Esophagus muscularis mucosa (tissue), 4 donors: ENCODE measurements around the gene SLC25A26. TPM values are rescaled to one million over a fixed set of nuclear protein-coding genes. Genes with fewer than 3 reads are reported as not detected.

ENCODE experiments used
- DNase-seq: peaks from one replicate; pipeline ENCODE4 v3.0.0-alpha.2; 2017; ENCODE audit errors: extremely low spot score
- H3K27ac ChIP-seq, 4 donors: fragments of 200-600 bp; sonication (generic); replicated peaks in 1 of 4; 1 replicate in 3 of 4; 2 replicates in 1 of 4; pipeline ENCODE4 v1.5.1; 2016 to 2019; ENCODE audit warnings: mild to moderate bottlenecking in 1 of 4
- H3K27me3 ChIP-seq, 4 donors: fragments of 200-600 bp; sonication (generic); one replicate each; pipeline versions ENCODE4 v1.5.1 to v1.6.0; 2016 to 2019
- H3K36me3 ChIP-seq, 4 donors: fragments of 200-600 bp; sonication (generic); one replicate each; pipeline ENCODE4 v1.5.1; 2016 to 2019
- H3K4me1 ChIP-seq, 4 donors: fragments of 200-600 bp; sonication (generic); one replicate each; pipeline ENCODE4 v1.5.1; 2016 to 2019
- H3K4me3 ChIP-seq, 4 donors: fragments of 200-600 bp; sonication (generic); 1 replicate in 2 of 4; 2 replicates in 2 of 4; pipeline ENCODE4 v1.5.1; 2016 to 2019; ENCODE audit warnings: mild to moderate bottlenecking in 4 of 4, moderate library complexity in 1 of 4
- H3K9me3 ChIP-seq, 4 donors: fragments of 200-600 bp; sonication (generic); 1 replicate in 3 of 4; 2 replicates in 1 of 4; pipeline ENCODE4 v1.5.1; 2016 to 2019
- EP300 ChIP-seq: sonication (generic); formaldehyde crosslinking; IDR thresholded peaks from one replicate; pipeline ENCODE4 v1.6.1; 2017; ENCODE audit warnings: antibody characterized with exemption
- POLR2A ChIP-seq: fragments of 450-650 bp; IDR thresholded peaks from one replicate; pipeline ENCODE4 v1.6.1; 2017; ENCODE audit warnings: antibody characterized with exemption, moderate library complexity, mild to moderate bottlenecking, low read depth
- POLR2AphosphoS5 ChIP-seq, 2 donors: sonication (generic); formaldehyde crosslinking; IDR thresholded peaks; one replicate each; pipeline ENCODE4 v1.6.1; 2017; ENCODE audit warnings: antibody characterized with exemption in 2 of 2
- WGBS: methylation state at CpG from one replicate; pipeline ENCODE4 v1.1.5; 2018; 5-methylcytosine and 5-hydroxymethylcytosine counted together
- intact Hi-C: fragments of 100-400 bp; cut with DNase I; formaldehyde crosslinking; loops from one replicate; pipeline ENCODE4 v1.15.1; 2023
- total RNA-seq, 4 donors: library from RNA; depleted of rRNA; stranded (reverse); fragments of >200 nt; gene quantifications; one replicate each; pipeline versions ENCODE4 v1.1.0 to v1.2.1, GENCODE V29; 2016
- TF ChIP-seq, protein P1 (sequence below), 3 experiments: fragments of 200-600 bp in 2 of 3; fragments of 450-650 bp in 1 of 3; sonication (generic) in 2 of 3; IDR thresholded peaks; one replicate each; pipeline ENCODE4 v1.5.1; 2017 to 2019; ENCODE audit warnings: antibody characterized with exemption in 3 of 3, mild to moderate bottlenecking in 2 of 3, moderate library complexity in 1 of 3

SLC25A26 gene
- total RNA-seq, 4 donors from 2014 or later = 23.0 to 39.0 (median 26.0) TPM

DNA sequence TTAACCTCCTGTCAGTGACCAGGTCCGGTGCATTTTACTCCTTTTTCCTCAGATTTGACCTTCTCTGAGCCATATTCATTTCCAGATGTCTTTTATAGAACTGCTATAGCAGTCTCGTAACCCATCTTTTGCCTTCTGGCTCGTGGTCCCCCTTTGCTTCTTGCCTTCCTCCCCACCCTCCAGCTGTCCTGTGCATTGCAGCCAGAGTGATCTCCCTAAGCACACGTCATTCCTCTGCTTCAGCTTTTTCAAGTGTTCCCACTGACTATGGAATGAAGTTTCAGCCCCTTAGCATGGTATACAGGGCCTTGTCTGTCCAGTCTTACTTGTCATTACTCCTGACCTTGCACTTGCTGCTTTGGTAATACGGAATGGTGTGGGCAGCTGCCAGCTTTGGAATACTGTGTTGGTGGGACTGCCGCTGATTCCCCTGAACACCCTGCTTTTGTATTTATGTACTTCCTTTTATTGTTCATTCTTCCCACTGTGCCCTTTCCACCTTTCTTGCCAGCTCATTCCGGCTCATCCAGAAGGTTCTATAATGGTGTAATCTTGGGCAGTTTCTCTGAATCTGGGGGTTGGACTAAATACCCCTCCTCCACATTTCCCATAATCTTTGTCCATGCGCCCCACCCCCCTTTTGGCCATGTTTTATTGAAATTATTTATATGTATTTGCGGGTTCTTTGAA, 38.9 kb downstream of the SLC25A26 start:
- 93% methylated on average over 9 of the region's 9 CpGs for WGBS
- Histone ChIP-seq H3K9me3 (no peaks in the 10 kb centered on the region), H3K36me3 (peaks cover 0 to 19% (median 6%) of the 10 kb centered on the region in 4 donors), H3K4me3 (no peak overlapping the region), H3K4me1 (peaks cover 0 to 6% (median 0%) of the 10 kb centered on the region in 4 donors), H3K27ac (no peak overlapping the region), H3K27me3 (no peaks in the 10 kb centered on the region)
- intact Hi-C loops = loop anchor here (5.0 kb wide), 1 partner anchor 563 kb away; no protein-coding TSS in a partner anchor
- TF ChIP-seq POLR2A = no peak
- TF ChIP-seq, protein P1, sequence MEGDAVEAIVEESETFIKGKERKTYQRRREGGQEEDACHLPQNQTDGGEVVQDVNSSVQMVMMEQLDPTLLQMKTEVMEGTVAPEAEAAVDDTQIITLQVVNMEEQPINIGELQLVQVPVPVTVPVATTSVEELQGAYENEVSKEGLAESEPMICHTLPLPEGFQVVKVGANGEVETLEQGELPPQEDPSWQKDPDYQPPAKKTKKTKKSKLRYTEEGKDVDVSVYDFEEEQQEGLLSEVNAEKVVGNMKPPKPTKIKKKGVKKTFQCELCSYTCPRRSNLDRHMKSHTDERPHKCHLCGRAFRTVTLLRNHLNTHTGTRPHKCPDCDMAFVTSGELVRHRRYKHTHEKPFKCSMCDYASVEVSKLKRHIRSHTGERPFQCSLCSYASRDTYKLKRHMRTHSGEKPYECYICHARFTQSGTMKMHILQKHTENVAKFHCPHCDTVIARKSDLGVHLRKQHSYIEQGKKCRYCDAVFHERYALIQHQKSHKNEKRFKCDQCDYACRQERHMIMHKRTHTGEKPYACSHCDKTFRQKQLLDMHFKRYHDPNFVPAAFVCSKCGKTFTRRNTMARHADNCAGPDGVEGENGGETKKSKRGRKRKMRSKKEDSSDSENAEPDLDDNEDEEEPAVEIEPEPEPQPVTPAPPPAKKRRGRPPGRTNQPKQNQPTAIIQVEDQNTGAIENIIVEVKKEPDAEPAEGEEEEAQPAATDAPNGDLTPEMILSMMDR (IDR thresholded peaks at IDR 0.05) = no peak
- no peak for TF ChIP-seq POLR2AphosphoS5 (IDR thresholded peaks at IDR 0.05)
- TF ChIP-seq EP300 = no peak
- DNase-seq = no peak

DNA sequence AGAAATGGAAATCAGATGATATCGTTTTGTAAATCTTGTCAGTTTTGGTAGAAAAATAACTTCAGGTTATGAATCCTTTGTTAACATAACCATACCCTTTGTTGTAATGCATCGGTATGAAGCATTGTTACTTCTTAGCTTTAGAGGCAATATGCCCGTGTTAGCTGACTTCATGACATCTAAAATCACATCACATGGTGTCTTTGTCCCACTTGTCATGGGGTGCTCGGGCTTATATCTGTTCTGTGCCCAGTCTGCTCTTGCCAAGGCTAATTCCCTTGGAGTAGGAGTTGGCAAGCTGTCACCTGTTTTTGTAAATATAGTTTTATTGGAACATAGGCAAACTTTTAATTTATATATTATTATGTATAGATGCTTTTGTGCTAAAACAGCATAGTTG, 39.6 kb downstream of the SLC25A26 start:
- Histone ChIP-seq H3K27ac (no peak overlapping the region), H3K9me3 (no peaks in the 10 kb centered on the region), H3K36me3 (peaks cover 0 to 22% (median 6%) of the 10 kb centered on the region in 4 donors), H3K4me1 (peaks cover 0 to 6% (median 0%) of the 10 kb centered on the region in 4 donors), H3K27me3 (no peaks in the 10 kb centered on the region), H3K4me3 (no peak overlapping the region)
- 83% methylated on average over 4 of the region's 4 CpGs for WGBS
- DNase-seq = no peak
- intact Hi-C loops = no loop called here
- no peak for TF ChIP-seq EP300
- no peak for TF ChIP-seq POLR2A
- no peak for TF ChIP-seq POLR2AphosphoS5 (IDR thresholded peaks at IDR 0.05)
- TF ChIP-seq, protein P1 (IDR thresholded peaks at IDR 0.05) = no peak

DNA sequence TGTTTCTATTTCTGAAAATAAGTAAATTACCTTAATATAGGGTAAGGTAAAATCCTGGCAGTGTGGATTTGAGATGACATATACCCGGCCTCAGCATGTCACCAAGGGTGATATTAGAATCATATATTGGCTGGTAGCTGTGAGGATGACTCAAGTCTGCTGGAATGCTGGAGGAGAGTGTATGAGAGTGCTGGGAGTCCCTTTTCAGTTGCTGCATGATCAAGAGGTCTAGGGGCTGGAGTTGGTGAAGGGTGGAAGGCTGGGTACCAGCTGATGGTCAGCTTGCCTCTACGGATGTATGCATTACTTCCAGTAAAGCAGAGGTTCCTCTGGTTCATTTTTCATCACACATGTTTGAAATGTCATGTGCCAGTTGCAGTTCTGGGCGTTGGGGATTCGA, 40.6 kb downstream of the SLC25A26 start:
- H3K36me3 ChIP-seq = peaks cover 0 to 22% (median 6%) of the 10 kb centered on the region in 4 donors
- WGBS = 80% methylated on average over 4 of the region's 4 CpGs
- H3K4me1 ChIP-seq = peaks cover 0 to 6% (median 0%) of the 10 kb centered on the region in 4 donors
- no peak overlapping the region for H3K27ac ChIP-seq
- H3K27me3 ChIP-seq = no peaks in the 10 kb centered on the region
- intact Hi-C loops = no loop called here
- DNase-seq = no peak
- no peak overlapping the region for H3K4me3 ChIP-seq
- TF ChIP-seq EP300 (no peak), POLR2A (no peak)
- TF ChIP-seq, protein P1 (IDR thresholded peaks at IDR 0.05) = no peak
- no peaks in the 10 kb centered on the region for H3K9me3 ChIP-seq

DNA sequence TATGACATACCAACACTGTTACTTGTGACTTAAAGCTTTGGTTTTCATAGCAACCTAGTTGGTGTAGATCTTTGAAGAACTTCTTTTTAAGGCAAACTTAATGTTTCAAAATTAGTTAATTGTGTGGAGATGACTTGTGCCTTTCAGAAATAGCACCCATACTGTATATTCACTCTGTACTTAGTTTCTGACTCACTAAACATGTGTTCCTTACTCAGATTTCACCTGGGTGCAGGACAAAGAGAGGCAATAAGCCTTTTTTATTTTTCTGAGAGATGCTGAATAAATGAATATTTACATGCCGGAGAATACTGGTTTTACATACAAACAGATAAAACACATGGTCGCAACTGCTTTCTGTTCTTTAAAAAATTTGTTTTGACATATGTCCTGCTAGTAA, 44.8 kb downstream of the SLC25A26 start:
- no peaks in the 10 kb centered on the region for H3K27me3 ChIP-seq
- 95% methylated on average over 2 of the region's 2 CpGs for WGBS
- DNase-seq = no peak

More for the DNA sequence above, 44.8 kb downstream of the SLC25A26 start:
- Histone ChIP-seq H3K9me3 (no peaks in the 10 kb centered on the region), H3K4me3 (no peak overlapping the region), H3K27ac (no peak overlapping the region), H3K36me3 (peaks cover 0 to 22% (median 3%) of the 10 kb centered on the region in 4 donors), H3K4me1 (peaks cover 0 to 33% (median 13%) of the 10 kb centered on the region in 4 donors)
- TF ChIP-seq POLR2AphosphoS5 (IDR thresholded peaks at IDR 0.05) (no peak), POLR2A (no peak), EP300 (no peak)
- TF ChIP-seq, protein P1 (IDR thresholded peaks at IDR 0.05) = no peak
- intact Hi-C loops = no loop called here
